CD4-positive, CD25-positive, alpha-beta regulatory T cell (primary cell): Measurements from ENCODE around the gene SLC6A11. TPM values are rescaled to one million over a fixed set of nuclear protein-coding genes. Genes with fewer than 3 reads are reported as not detected.

Experiments used
- ATAC-seq, 2 donors: fragments of 150-1000 bp; cut with Tn5 transposase; one replicate each; pipeline ENCODE4 v1.10.0; 2021; ENCODE audit warnings: low read depth in 2 of 2, moderate number of reproducible peaks in 2 of 2, moderate library complexity in 1 of 2
- DNase-seq, 3 donors: peaks; one replicate each; pipeline versions ENCODE4 v3.0.0 to v3.0.0-alpha.2; 2012 to 2022; ENCODE audit warnings: mixed read lengths in 1 of 3
- H3K27ac ChIP-seq: one replicate; pipeline ENCODE4 v1.7.0; 2013; ENCODE audit warnings: mild to moderate bottlenecking, low read length; ENCODE audit not compliant: insufficient read depth, poor library complexity, severe bottlenecking
- H3K27me3 ChIP-seq: one replicate; pipeline ENCODE4 v1.7.0; 2013; ENCODE audit warnings: low read length; ENCODE audit not compliant: control insufficient read depth, insufficient read depth
- H3K36me3 ChIP-seq: one replicate; pipeline ENCODE4 v1.7.0; 2013; ENCODE audit warnings: mild to moderate bottlenecking, low read length, moderate library complexity; ENCODE audit not compliant: control insufficient read depth, insufficient read depth
- H3K4me1 ChIP-seq: 2 replicates; pipeline ENCODE4 v1.7.0; 2013; ENCODE audit warnings: mild to moderate bottlenecking, low read length; ENCODE audit not compliant: insufficient read depth, control insufficient read depth, poor library complexity, severe bottlenecking
- H3K4me3 ChIP-seq: one replicate; pipeline ENCODE4 v1.7.0; 2013; ENCODE audit warnings: low read depth, mild to moderate bottlenecking, low read length, moderate library complexity
- H3K9me3 ChIP-seq, 2 experiments: 1 replicate in 1 of 2; 2 replicates in 1 of 2; pipeline ENCODE4 v1.7.0; 2013; ENCODE audit warnings: low read length in 2 of 2, mild to moderate bottlenecking in 1 of 2, moderate library complexity in 1 of 2; ENCODE audit not compliant: control insufficient read depth in 2 of 2
- H3K27ac Mint-ChIP-seq, 3 donors: one replicate each; pipeline ENCODE4 v1.8.0; 2020 to 2022; ENCODE audit warnings: mild to moderate bottlenecking in 3 of 3, mixed read lengths in 3 of 3, moderate library complexity in 2 of 3
- H3K27me3 Mint-ChIP-seq: one replicate; pipeline ENCODE4 v1.8.0; 2022; ENCODE audit warnings: mild to moderate bottlenecking, mixed read lengths
- H3K36me3 Mint-ChIP-seq: one replicate; pipeline ENCODE4 v1.8.0; 2020; ENCODE audit warnings: mixed read lengths
- H3K4me1 Mint-ChIP-seq, 4 donors: one replicate each; pipeline ENCODE4 v1.8.0; 2020 to 2022; ENCODE audit warnings: mixed read lengths in 4 of 4, mild to moderate bottlenecking in 1 of 4
- H3K4me3 Mint-ChIP-seq, 4 donors: one replicate each; pipeline ENCODE4 v1.8.0; 2020 to 2022; ENCODE audit warnings: mild to moderate bottlenecking in 4 of 4, mixed read lengths in 4 of 4, moderate library complexity in 3 of 4
- H3K9me3 Mint-ChIP-seq, 7 donors: one replicate each; pipeline ENCODE4 v1.8.0; 2020 to 2022; ENCODE audit warnings: mixed read lengths in 7 of 7, mild to moderate bottlenecking in 3 of 7, moderate library complexity in 2 of 7
- polyA plus RNA-seq, 4 donors: library from polyadenylated mRNA; unstranded; fragments of 300-500 nt; fragmentation: Illumina TruSeq; gene quantifications; one replicate each; pipeline ENCODE4 v1.2.3, GENCODE V29; 2021
- total RNA-seq: library from RNA; stranded (reverse); gene quantifications from one replicate; pipeline ENCODE4 v1.2.3, GENCODE V29; 2022

SLC6A11 gene
- total and polyA plus RNA-seq, 5 donors from 2014 or later = not detected

DNA sequence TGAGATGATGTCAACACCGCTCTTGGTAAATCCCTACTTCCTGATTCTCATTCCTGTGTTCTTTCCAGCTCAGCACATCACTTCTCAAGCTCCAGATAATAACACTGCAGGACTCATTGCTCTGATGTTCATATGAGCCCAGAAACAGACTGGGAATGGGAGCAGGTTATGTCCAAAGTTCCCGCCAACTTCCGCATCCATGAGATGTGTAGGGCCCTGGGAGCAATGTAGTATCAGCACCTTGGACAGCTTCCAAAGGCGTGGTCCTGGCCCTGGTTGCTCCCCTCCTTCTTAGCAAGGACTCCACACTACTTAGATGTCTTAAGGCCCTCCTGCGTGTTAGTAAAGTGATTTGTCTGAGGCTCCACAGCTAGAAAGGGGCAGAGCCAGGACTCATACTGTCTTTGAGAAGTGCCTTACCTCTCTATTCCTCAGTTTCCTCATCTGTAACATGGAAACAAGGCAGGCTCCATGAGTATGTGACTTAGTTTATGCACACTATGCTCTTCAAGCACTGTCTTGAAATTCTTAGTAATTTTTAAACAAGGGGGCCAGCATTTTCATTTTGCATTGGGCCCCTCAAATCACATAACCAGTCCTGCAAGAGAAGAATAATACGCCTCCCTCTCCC is 148.6 kb downstream of the SLC6A11 start:
- H3K36me3 ChIP-seq = no peaks in the 10 kb centered on the region
- no peak overlapping the region for H3K27ac Mint-ChIP-seq
- ATAC-seq (no peak), DNase-seq (peak in 1 of 3 donors; percentile 4)
- H3K4me3 Mint-ChIP-seq = no peak overlapping the region
- H3K4me3 ChIP-seq = no peak overlapping the region
- no peaks in the 10 kb centered on the region for H3K4me1 ChIP-seq
- no peaks in the 10 kb centered on the region for H3K36me3 Mint-ChIP-seq
- peaks cover 2% of the 10 kb centered on the region for H3K27me3 ChIP-seq
- H3K4me1 Mint-ChIP-seq = no peaks in the 10 kb centered on the region
- peaks cover 4% of the 10 kb centered on the region for H3K27me3 Mint-ChIP-seq
- no peaks in the 10 kb centered on the region for H3K9me3 ChIP-seq
- no peaks in the 10 kb centered on the region for H3K9me3 Mint-ChIP-seq
- no peak overlapping the region for H3K27ac ChIP-seq

DNA sequence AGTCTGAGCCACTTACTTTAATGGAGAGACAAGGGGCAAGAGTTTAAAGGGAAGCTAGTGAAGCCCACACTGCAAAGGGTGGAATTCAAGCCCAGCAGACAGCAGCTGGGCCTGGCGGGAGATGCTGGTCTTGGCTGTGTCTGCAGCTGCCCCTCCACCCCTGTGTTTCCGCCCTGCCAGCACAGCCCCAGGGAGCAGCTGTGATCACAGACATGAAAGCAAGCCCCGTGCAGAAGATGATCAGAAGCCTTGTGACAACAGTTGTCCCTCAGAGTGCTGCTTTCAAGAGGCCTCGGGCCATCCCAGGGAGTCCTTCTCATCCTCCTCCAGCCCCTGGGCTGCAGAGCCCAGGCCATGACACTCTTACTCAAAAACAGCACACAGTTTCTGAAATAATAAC is 152.4 kb downstream of the SLC6A11 start:
- no peaks in the 10 kb centered on the region for H3K9me3 Mint-ChIP-seq
- no peak overlapping the region for H3K4me3 ChIP-seq
- H3K27ac ChIP-seq = no peak overlapping the region
- H3K27me3 ChIP-seq = no peaks in the 10 kb centered on the region
- no peak overlapping the region for H3K27ac Mint-ChIP-seq
- no peaks in the 10 kb centered on the region for H3K9me3 ChIP-seq
- no peaks in the 10 kb centered on the region for H3K4me1 Mint-ChIP-seq
- H3K4me3 Mint-ChIP-seq = no peak overlapping the region
- no peak for DNase-seq
- peaks cover 8% of the 10 kb centered on the region for H3K27me3 Mint-ChIP-seq
- H3K4me1 ChIP-seq = no peaks in the 10 kb centered on the region
- no peaks in the 10 kb centered on the region for H3K36me3 Mint-ChIP-seq
- H3K36me3 ChIP-seq = no peaks in the 10 kb centered on the region
- no peak for ATAC-seq

- peaks cover 0 to 2% (median 0%) of the 10 kb centered on the region in 7 donors for H3K9me3 Mint-ChIP-seq
- no peaks in the 10 kb centered on the region for H3K9me3 ChIP-seq
- no peaks in the 10 kb centered on the region for H3K36me3 Mint-ChIP-seq
- H3K36me3 ChIP-seq = no peaks in the 10 kb centered on the region
- H3K4me3 ChIP-seq = no peak overlapping the region
- H3K27me3 Mint-ChIP-seq = peaks cover 4% of the 10 kb centered on the region
- H3K27me3 ChIP-seq = no peaks in the 10 kb centered on the region
- DNase-seq (no peak), ATAC-seq (no peak)
- H3K4me1 Mint-ChIP-seq = no peaks in the 10 kb centered on the region
- H3K4me3 Mint-ChIP-seq = no peak overlapping the region
- H3K27ac Mint-ChIP-seq = no peak overlapping the region
- no peaks in the 10 kb centered on the region for H3K4me1 ChIP-seq
- no peak overlapping the region for H3K27ac ChIP-seq
Observed at GRCh38 chr3:10970306-10970960, 154.4 kb downstream of the SLC6A11 start.

GRCh38 chr3:10972072-10972782 is 156.2 kb downstream of the SLC6A11 start:
- Mint-ChIP-seq H3K27ac (no peak overlapping the region), H3K9me3 (peaks cover 0 to 2% (median 0%) of the 10 kb centered on the region in 7 donors), H3K27me3 (peaks cover 4% of the 10 kb centered on the region), H3K36me3 (no peaks in the 10 kb centered on the region), H3K4me1 (no peaks in the 10 kb centered on the region), H3K4me3 (no peak overlapping the region)
- DNase-seq = no peak
- H3K4me1 ChIP-seq = no peaks in the 10 kb centered on the region
- H3K27me3 ChIP-seq = no peaks in the 10 kb centered on the region
- H3K27ac ChIP-seq = no peak overlapping the region
- no peaks in the 10 kb centered on the region for H3K9me3 ChIP-seq
- H3K36me3 ChIP-seq = no peaks in the 10 kb centered on the region
- no peak overlapping the region for H3K4me3 ChIP-seq
- ATAC-seq = no peak

DNA sequence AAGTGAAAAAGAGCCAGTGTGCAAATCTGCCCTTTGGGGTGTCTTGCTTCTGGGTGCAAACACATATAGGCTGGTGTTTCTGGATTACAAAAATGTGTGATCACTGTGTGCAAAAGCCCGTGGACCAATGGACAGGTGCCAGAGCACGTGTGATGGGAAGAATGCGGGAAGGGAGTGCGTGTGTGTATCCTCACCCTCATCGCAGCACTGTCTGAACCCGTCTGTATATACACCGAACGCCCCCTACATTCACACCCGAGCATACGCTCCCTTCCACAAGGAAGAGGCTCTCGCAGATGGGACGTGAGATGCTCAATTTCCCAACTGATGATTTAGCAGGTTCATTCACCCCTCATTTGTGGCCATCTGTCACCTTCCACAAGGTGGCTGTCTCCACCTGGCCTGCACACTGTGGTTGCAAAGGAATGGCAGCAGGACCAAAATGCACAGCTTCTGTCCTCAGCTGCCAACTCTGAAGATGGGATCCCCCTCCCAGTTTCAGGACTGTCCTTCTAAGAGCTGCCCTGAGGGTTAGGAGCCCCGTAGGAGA is 157.1 kb downstream of the SLC6A11 start:
- no peaks in the 10 kb centered on the region for H3K36me3 ChIP-seq
- H3K27me3 ChIP-seq = no peaks in the 10 kb centered on the region
- Mint-ChIP-seq H3K4me1 (no peaks in the 10 kb centered on the region), H3K9me3 (peaks cover 0 to 2% (median 0%) of the 10 kb centered on the region in 7 donors), H3K36me3 (no peaks in the 10 kb centered on the region), H3K4me3 (no peak overlapping the region), H3K27me3 (peaks cover 4% of the 10 kb centered on the region), H3K27ac (no peak overlapping the region)
- H3K9me3 ChIP-seq = no peaks in the 10 kb centered on the region
- no peak for ATAC-seq
- no peak overlapping the region for H3K27ac ChIP-seq
- no peak for DNase-seq
- H3K4me3 ChIP-seq = no peak overlapping the region
- no peaks in the 10 kb centered on the region for H3K4me1 ChIP-seq

DNA sequence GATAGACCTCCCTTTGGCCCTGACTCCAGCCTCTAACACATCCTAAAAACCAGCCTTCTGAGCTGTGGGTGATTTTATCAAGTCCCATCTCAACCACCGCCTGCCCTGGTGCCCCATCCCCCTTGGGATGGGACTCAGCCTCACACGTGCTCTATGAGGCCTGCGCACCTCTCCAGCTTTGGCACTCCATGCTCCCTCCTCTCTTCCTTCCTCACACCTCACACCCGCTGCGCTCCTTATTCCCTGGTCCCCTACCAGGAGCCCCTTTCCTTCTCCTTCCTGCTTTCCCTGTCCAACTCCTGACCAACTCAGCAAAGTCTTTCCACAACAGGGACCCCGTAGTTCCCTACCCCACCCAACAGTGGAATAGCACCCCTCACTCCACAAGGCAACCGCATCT is 158.1 kb downstream of the SLC6A11 start:
- Mint-ChIP-seq H3K27me3 (peaks cover 4% of the 10 kb centered on the region), H3K27ac (no peak overlapping the region), H3K4me1 (no peaks in the 10 kb centered on the region), H3K36me3 (no peaks in the 10 kb centered on the region), H3K9me3 (peaks cover 0 to 3% (median 0%) of the 10 kb centered on the region in 7 donors), H3K4me3 (no peak overlapping the region)
- Histone ChIP-seq H3K4me3 (no peak overlapping the region), H3K27me3 (no peaks in the 10 kb centered on the region), H3K9me3 (no peaks in the 10 kb centered on the region), H3K4me1 (no peaks in the 10 kb centered on the region), H3K36me3 (no peaks in the 10 kb centered on the region), H3K27ac (no peak overlapping the region)
- ATAC-seq (no peak), DNase-seq (no peak)

DNA sequence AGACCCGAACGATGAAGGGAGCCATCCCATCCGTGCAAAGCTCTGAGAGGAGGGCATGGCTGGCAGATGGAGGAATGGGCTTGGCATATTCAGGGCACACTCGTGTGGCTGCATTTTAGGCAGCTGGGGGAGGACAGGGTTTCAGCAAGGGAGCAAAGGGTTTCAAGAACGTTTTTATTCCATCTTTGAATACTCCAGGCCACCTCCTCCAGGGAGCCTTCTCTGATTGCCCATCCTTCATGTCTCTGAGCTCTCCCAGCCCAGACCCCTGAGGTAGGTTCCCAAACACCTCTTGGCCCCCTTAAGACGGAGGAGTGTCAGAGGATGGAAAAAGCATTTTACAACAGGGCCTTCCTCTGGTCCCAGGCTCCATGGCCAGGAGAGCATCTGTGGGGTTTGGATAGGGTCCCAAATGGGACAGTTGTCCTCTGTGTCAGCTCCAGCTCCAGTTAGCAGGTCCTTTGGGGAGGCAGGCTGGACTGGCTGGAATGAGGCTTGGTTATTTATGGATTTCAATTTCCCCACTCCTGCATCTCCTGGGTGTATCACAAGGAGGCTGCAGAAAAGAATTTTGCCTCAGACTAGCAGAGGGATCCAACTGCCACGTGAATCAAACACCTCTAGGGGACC is 158.8 kb downstream of the SLC6A11 start:
- no peaks in the 10 kb centered on the region for H3K27me3 ChIP-seq
- Mint-ChIP-seq H3K27me3 (peaks cover 4% of the 10 kb centered on the region), H3K4me1 (no peaks in the 10 kb centered on the region), H3K27ac (no peak overlapping the region), H3K4me3 (no peak overlapping the region), H3K36me3 (no peaks in the 10 kb centered on the region), H3K9me3 (peaks cover 0 to 3% (median 0%) of the 10 kb centered on the region in 7 donors)
- H3K9me3 ChIP-seq = no peaks in the 10 kb centered on the region
- no peak overlapping the region for H3K4me3 ChIP-seq
- DNase-seq (no peak), ATAC-seq (no peak)
- no peaks in the 10 kb centered on the region for H3K36me3 ChIP-seq
- H3K27ac ChIP-seq = no peak overlapping the region
- no peaks in the 10 kb centered on the region for H3K4me1 ChIP-seq
